Mesothelial cell of epicardium (in vitro differentiated cells): ENCODE data around the gene MRPL45. TPM values are rescaled to one million over a fixed set of nuclear protein-coding genes. Genes with fewer than 3 reads are reported as not detected.

Source experiments
- DNase-seq, 2 experiments: peaks; one replicate each; pipeline ENCODE4 v3.0.0; 2021; ENCODE audit warnings: low spot score in 2 of 2; ENCODE audit not compliant: unreplicated experiment in 2 of 2
- H3K27ac Mint-ChIP-seq: 2 replicates; pipeline ENCODE4 v1.8.0; 2021; ENCODE audit warnings: mixed read lengths
- H3K27me3 Mint-ChIP-seq: 2 replicates; pipeline ENCODE4 v1.8.0; 2021; ENCODE audit warnings: low read depth, mixed read lengths
- H3K36me3 Mint-ChIP-seq: 2 replicates; pipeline ENCODE4 v1.8.0; 2021; ENCODE audit warnings: mixed read lengths
- H3K4me1 Mint-ChIP-seq: 2 replicates; pipeline ENCODE4 v1.8.0; 2021; ENCODE audit warnings: mixed read lengths
- H3K4me3 Mint-ChIP-seq: 2 replicates; pipeline ENCODE4 v1.8.0; 2021; ENCODE audit warnings: mild to moderate bottlenecking, moderate library complexity, mixed read lengths
- H3K9me3 Mint-ChIP-seq: 2 replicates; pipeline ENCODE4 v1.8.0; 2021; ENCODE audit warnings: mixed read lengths
- total RNA-seq: library from RNA; stranded (reverse); gene quantifications from 3 replicates; pipeline ENCODE4 v1.2.1, GENCODE V29; 2021
- TF ChIP-seq, protein P1 (sequence below): fragments of 200-600 bp; sonication (generic); IDR thresholded peaks from one replicate; pipeline ENCODE4 v1.5.0; 2021; ENCODE audit warnings: antibody characterized with exemption; ENCODE audit not compliant: unreplicated experiment

The MRPL45 gene
- total RNA-seq, 1 donor from 2014 or later: 42.9 TPM

DNA sequence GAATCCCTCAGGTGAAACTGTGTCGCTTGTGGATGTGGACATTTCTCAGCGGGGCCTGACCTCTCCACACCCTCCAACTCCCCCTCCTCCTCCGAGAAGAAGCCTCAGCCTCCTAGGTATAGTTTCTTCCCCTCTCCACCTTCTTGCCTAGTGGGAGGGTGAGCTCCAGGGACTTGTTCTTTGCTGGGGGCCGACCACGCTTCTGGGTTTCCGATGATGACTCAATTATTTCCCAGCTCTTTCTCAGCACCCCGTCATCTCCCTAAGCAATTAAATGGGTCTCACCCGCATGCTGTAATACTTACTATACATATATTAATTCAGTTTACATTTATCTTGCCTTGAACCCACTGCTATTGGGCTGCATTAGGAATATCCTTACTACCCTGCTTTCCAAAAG is 67.8 kb downstream of the MRPL45 start:
- peaks cover 7% of the 10 kb centered on the region for H3K4me1 Mint-ChIP-seq
- H3K27me3 Mint-ChIP-seq: no peaks in the 10 kb centered on the region
- no peak for DNase-seq
- no peak overlapping the region for H3K4me3 Mint-ChIP-seq
- no peak overlapping the region for H3K27ac Mint-ChIP-seq
- peaks cover 26% of the 10 kb centered on the region for H3K36me3 Mint-ChIP-seq
- H3K9me3 Mint-ChIP-seq: no peaks in the 10 kb centered on the region
- TF ChIP-seq, protein P1, sequence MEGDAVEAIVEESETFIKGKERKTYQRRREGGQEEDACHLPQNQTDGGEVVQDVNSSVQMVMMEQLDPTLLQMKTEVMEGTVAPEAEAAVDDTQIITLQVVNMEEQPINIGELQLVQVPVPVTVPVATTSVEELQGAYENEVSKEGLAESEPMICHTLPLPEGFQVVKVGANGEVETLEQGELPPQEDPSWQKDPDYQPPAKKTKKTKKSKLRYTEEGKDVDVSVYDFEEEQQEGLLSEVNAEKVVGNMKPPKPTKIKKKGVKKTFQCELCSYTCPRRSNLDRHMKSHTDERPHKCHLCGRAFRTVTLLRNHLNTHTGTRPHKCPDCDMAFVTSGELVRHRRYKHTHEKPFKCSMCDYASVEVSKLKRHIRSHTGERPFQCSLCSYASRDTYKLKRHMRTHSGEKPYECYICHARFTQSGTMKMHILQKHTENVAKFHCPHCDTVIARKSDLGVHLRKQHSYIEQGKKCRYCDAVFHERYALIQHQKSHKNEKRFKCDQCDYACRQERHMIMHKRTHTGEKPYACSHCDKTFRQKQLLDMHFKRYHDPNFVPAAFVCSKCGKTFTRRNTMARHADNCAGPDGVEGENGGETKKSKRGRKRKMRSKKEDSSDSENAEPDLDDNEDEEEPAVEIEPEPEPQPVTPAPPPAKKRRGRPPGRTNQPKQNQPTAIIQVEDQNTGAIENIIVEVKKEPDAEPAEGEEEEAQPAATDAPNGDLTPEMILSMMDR: no peak

- H3K36me3 Mint-ChIP-seq: peaks cover 39% of the 10 kb centered on the region
- H3K4me3 Mint-ChIP-seq: no peak overlapping the region
- no peaks in the 10 kb centered on the region for H3K27me3 Mint-ChIP-seq
- H3K9me3 Mint-ChIP-seq: no peaks in the 10 kb centered on the region
- no peak for DNase-seq
- peaks cover 2% of the 10 kb centered on the region for H3K4me1 Mint-ChIP-seq
- no peak overlapping the region for H3K27ac Mint-ChIP-seq
- TF ChIP-seq, protein P1: no peak
Observed at GRCh38 chr17:38369124-38369886, 72.3 kb downstream of the MRPL45 start.

Other genes with a start within 250 kb of the MRPL45 start
- gene TBC1D3C, start 228.5 kb upstream of the MRPL45 start, total RNA-seq: 0.18 TPM in 1 of 3 replicates, not detected in the others
- not detected in 3 replicates for gene TBC1D3E, start 169.2 kb upstream of the MRPL45 start, total RNA-seq
- gene TBC1D3, start 104.6 kb upstream of the MRPL45 start, total RNA-seq: not detected in 3 replicates
- gene GPR179, start 46.8 kb downstream of the MRPL45 start, total RNA-seq: 0.22 to 0.77 TPM (median 0.25 TPM) in 3 replicates
- 31.6 to 33.6 TPM (median 32.9 TPM) in 3 replicates for gene SOCS7, start 54.7 kb downstream of the MRPL45 start, total RNA-seq
- 86.7 to 89.1 TPM (median 87.2 TPM) in 3 replicates for gene ARHGAP23, start 131.3 kb downstream of the MRPL45 start, total RNA-seq